Activated CD4-positive, alpha-beta T cell treated with anti-CD3 and anti-CD28 coated beads, Interleukin-2, amount 10 ng/mL, durations not matched to agents 24 days and 14 days (primary cell): ENCODE measurements around the gene CRAT. TPM values are rescaled to one million over a fixed set of nuclear protein-coding genes. Genes with fewer than 3 reads are reported as not detected.
A peak's percentile ranks its signal among the peaks of the same experiment; 100 is the strongest.

Source experiments
- DNase-seq: peaks from one replicate; pipeline ENCODE4 v3.0.0; 2022
- H3K27ac Mint-ChIP-seq: one replicate; pipeline ENCODE4 v1.8.0; 2022; ENCODE audit warnings: mild to moderate bottlenecking, mixed read lengths
- H3K27me3 Mint-ChIP-seq: one replicate; pipeline ENCODE4 v1.8.0; 2022; ENCODE audit warnings: mixed read lengths
- H3K36me3 Mint-ChIP-seq: one replicate; pipeline ENCODE4 v1.8.0; 2022; ENCODE audit warnings: low read depth, mild to moderate bottlenecking, mixed read lengths
- H3K4me1 Mint-ChIP-seq: one replicate; pipeline ENCODE4 v1.8.0; 2021; ENCODE audit warnings: mixed read lengths
- H3K4me3 Mint-ChIP-seq: one replicate; pipeline ENCODE4 v1.8.0; 2022; ENCODE audit warnings: mild to moderate bottlenecking, moderate library complexity, mixed read lengths
- H3K9me3 Mint-ChIP-seq: one replicate; pipeline ENCODE4 v1.8.0; 2021; ENCODE audit warnings: mixed read lengths
- intact Hi-C: fragments of 100-400 bp; cut with micrococcal nuclease; formaldehyde crosslinking; loops from one replicate; pipeline ENCODE4 v1.15.1; 2023
- total RNA-seq: library from RNA; stranded (reverse); gene quantifications from 2 replicates; pipeline ENCODE4 v1.2.3, GENCODE V29; 2022

Gene CRAT
- 8.6 and 11.4 TPM in 2 replicates for total RNA-seq

GRCh38 chr9:129110740-129111527 is at the start of gene CRAT, which contains the start of gene PTPA:
Gene CRAT (minus strand): TSS chr9:129110793. CDS start chr9:129110509, 284 bp downstream.
Gene PTPA (plus strand): TSS chr9:129111415. CDS start chr9:129111601, 186 bp downstream.
- Mint-ChIP-seq H3K27ac (peak within 1 kb of the TSS; percentile 96), H3K4me3 (peak within 1 kb of the TSS; percentile 96), H3K36me3 (no peaks in the 10 kb centered on the region), H3K9me3 (no peaks in the 10 kb centered on the region), H3K27me3 (no peaks in the 10 kb centered on the region), H3K4me1 (peaks cover 29% of the 10 kb centered on the region)
- DNase-seq, result peak; percentile 98
- intact Hi-C loops, result loop anchor here (1.0 to 2.0 kb wide), 2 partner anchors 30 to 82 kb away; partner anchors contain the start of genes DOLPP1 and SH3GLB2

- Mint-ChIP-seq H3K4me1 (peaks cover 2% of the 10 kb centered on the region), H3K27me3 (no peaks in the 10 kb centered on the region), H3K9me3 (no peaks in the 10 kb centered on the region)
These were observed 45.6 kb upstream of the CRAT start for GRCh38 chr9:129156163-129156562.

GRCh38 chr9:129154866-129155477 is 44.4 kb upstream of the CRAT start:
- DNase-seq, result no peak

More at GRCh38 chr9:129156163-129156562, 45.6 kb upstream of the CRAT start:
- H3K27ac Mint-ChIP-seq, result no peak overlapping the region
- peaks cover 6% of the 10 kb centered on the region for H3K36me3 Mint-ChIP-seq
- no peak overlapping the region for H3K4me3 Mint-ChIP-seq
- DNase-seq, result no peak
- intact Hi-C loops, result no loop called here

GRCh38 chr9:129151469-129151868 is 40.9 kb upstream of the CRAT start:
- Mint-ChIP-seq H3K4me3 (no peak overlapping the region), H3K9me3 (no peaks in the 10 kb centered on the region), H3K27ac (peak overlapping the region; percentile 60), H3K27me3 (no peaks in the 10 kb centered on the region), H3K4me1 (peaks cover 7% of the 10 kb centered on the region), H3K36me3 (peaks cover 14% of the 10 kb centered on the region)
- DNase-seq, result no peak
- intact Hi-C loops, result no loop called here

More at GRCh38 chr9:129154866-129155477, 44.4 kb upstream of the CRAT start:
- peaks cover 2% of the 10 kb centered on the region for H3K4me1 Mint-ChIP-seq
- H3K27me3 Mint-ChIP-seq, result no peaks in the 10 kb centered on the region
- intact Hi-C loops, result no loop called here
- no peak overlapping the region for H3K27ac Mint-ChIP-seq
- H3K4me3 Mint-ChIP-seq, result no peak overlapping the region
- peaks cover 10% of the 10 kb centered on the region for H3K36me3 Mint-ChIP-seq
- H3K9me3 Mint-ChIP-seq, result no peaks in the 10 kb centered on the region

- no peak overlapping the region for H3K4me3 Mint-ChIP-seq
- peaks cover 18% of the 10 kb centered on the region for H3K36me3 Mint-ChIP-seq
- no peaks in the 10 kb centered on the region for H3K27me3 Mint-ChIP-seq
- H3K9me3 Mint-ChIP-seq, result no peaks in the 10 kb centered on the region
- peaks cover 9% of the 10 kb centered on the region for H3K4me1 Mint-ChIP-seq
- intact Hi-C loops, result no loop called here
- no peak overlapping the region for H3K27ac Mint-ChIP-seq
- no peak for DNase-seq
These were observed 40.1 kb upstream of the CRAT start for GRCh38 chr9:129150672-129151211.

GRCh38 chr9:129150122-129150521 is 39.5 kb upstream of the CRAT start:
- intact Hi-C loops, result no loop called here
- Mint-ChIP-seq H3K36me3 (peaks cover 18% of the 10 kb centered on the region), H3K27me3 (no peaks in the 10 kb centered on the region), H3K27ac (no peak overlapping the region), H3K9me3 (no peaks in the 10 kb centered on the region), H3K4me1 (peaks cover 9% of the 10 kb centered on the region), H3K4me3 (no peak overlapping the region)
- no peak for DNase-seq

GRCh38 chr9:129149442-129149841 is 38.8 kb upstream of the CRAT start:
- Mint-ChIP-seq H3K9me3 (no peaks in the 10 kb centered on the region), H3K27me3 (no peaks in the 10 kb centered on the region), H3K27ac (peak overlapping the region; percentile 1), H3K4me3 (no peak overlapping the region), H3K4me1 (peaks cover 9% of the 10 kb centered on the region), H3K36me3 (peaks cover 18% of the 10 kb centered on the region)
- intact Hi-C loops, result no loop called here
- no peak for DNase-seq

- H3K4me3 Mint-ChIP-seq, result no peak overlapping the region
- no peak overlapping the region for H3K27ac Mint-ChIP-seq
- peaks cover 12% of the 10 kb centered on the region for H3K4me1 Mint-ChIP-seq
- peaks cover 23% of the 10 kb centered on the region for H3K36me3 Mint-ChIP-seq
- intact Hi-C loops, result no loop called here
- H3K9me3 Mint-ChIP-seq, result no peaks in the 10 kb centered on the region
- DNase-seq, result no peak
- H3K27me3 Mint-ChIP-seq, result no peaks in the 10 kb centered on the region
These were observed 38.0 kb upstream of the CRAT start for GRCh38 chr9:129148463-129149204.

GRCh38 chr9:129146441-129146941 is 35.9 kb upstream of the CRAT start:
- no peak overlapping the region for H3K4me3 Mint-ChIP-seq
- H3K36me3 Mint-ChIP-seq, result peaks cover 24% of the 10 kb centered on the region
- intact Hi-C loops, result no loop called here
- H3K4me1 Mint-ChIP-seq, result peaks cover 25% of the 10 kb centered on the region
- H3K9me3 Mint-ChIP-seq, result no peaks in the 10 kb centered on the region
- peak overlapping the region; percentile 36 for H3K27ac Mint-ChIP-seq
- no peak for DNase-seq
- no peaks in the 10 kb centered on the region for H3K27me3 Mint-ChIP-seq

- Mint-ChIP-seq H3K4me3 (no peak overlapping the region), H3K27me3 (no peaks in the 10 kb centered on the region), H3K4me1 (peaks cover 29% of the 10 kb centered on the region), H3K27ac (no peak overlapping the region), H3K9me3 (no peaks in the 10 kb centered on the region), H3K36me3 (peaks cover 22% of the 10 kb centered on the region)
- no peak for DNase-seq
- intact Hi-C loops, result no loop called here
These were observed 35.3 kb upstream of the CRAT start for GRCh38 chr9:129145841-129146292.

GRCh38 chr9:129145316-129145715 is 34.7 kb upstream of the CRAT start:
- no peak for DNase-seq
- intact Hi-C loops, result no loop called here
- Mint-ChIP-seq H3K4me1 (peaks cover 31% of the 10 kb centered on the region), H3K27ac (no peak overlapping the region), H3K9me3 (no peaks in the 10 kb centered on the region), H3K27me3 (no peaks in the 10 kb centered on the region), H3K4me3 (no peak overlapping the region), H3K36me3 (peaks cover 22% of the 10 kb centered on the region)

- Mint-ChIP-seq H3K4me1 (peaks cover 38% of the 10 kb centered on the region), H3K27ac (peak overlapping the region; percentile 74), H3K4me3 (peak overlapping the region; percentile 15), H3K27me3 (no peaks in the 10 kb centered on the region), H3K36me3 (peaks cover 20% of the 10 kb centered on the region), H3K9me3 (no peaks in the 10 kb centered on the region)
- DNase-seq, result peak; percentile 92
- intact Hi-C loops, result loop anchor here (5.0 kb wide), 2 partner anchors 94 to 344 kb away; no protein-coding TSS in a partner anchor
These were observed 32.7 kb upstream of the CRAT start for GRCh38 chr9:129143031-129143927.
